ENCODE results near the gene DMXL1.
"Not testable (repeated sequence)": the region's sequence is repeated elsewhere in the genome, so short reads cannot be mapped to it uniquely, and the experiment has no call there.

Gene DMXL1

DNA sequence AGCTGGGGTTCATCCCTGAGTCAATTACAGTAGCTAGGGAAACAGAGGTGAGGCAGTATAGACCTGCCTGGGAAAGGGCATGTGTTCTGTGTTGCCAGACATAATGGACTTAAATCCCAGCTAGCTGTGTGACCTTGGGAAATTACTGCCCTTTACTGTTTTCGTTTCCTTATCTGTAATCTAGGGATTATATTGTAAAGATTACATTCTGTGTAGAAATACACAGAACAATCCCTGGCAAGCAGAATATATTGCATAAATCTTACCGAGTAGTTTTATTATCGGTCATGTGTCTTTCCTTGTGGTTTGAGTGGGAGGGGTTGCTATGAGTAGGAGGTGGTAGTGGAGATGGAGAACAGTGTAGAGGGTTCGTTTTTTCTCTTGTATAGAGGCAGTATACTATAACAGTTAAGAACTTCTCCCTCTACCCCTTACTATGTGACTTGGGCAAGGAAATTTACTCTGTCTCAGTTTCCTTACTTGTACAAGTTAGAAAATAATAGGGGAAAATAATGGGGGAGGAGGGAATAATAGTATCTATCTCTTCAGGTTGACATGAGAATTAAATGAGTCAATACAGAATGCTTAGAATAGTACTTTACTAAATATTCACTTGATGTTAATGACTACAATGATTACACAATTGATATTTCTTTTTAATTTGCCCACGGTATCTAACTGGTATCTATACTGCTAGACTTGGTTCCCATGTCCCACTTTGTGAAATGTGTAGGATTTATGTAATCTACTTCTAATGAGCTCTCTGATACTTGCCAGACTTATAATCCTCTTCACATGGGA, 7.1 kb upstream of the DMXL1 start:
- peak in 1 of 2 donors; percentile 22 for DNase-seq

DNA sequence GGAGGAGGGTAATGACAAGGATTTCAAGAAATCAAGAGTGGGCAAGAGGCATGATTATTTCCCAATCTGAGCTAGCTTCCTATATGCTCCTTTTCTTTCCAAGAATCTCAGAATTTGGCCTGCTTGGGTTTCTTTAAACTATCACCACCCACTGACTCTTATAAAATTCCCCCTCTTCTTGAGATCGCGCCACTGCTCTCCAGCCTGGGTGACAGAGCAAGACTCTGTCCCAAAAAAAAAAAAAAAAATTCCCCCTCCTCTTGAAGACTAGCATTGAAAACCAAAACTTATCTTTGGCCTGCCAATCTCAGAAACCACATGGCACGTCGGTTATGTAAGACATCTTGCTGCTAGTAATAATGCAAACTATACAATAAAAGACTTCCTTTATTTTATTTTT, 3.4 kb upstream of the DMXL1 start:
- DNase-seq, result no peak

DNA sequence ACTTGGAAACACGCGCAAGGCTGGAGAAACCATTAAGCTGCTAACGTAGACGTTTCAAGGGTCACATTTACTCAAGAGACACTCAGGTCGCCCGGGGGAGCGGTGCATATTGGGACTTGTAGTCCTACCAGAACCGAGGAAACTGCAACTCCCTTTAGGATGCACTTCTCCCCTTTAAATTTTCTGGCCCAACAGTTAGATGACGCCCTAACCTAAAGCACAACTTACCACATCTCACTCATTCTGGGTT, 384 bp upstream of the DMXL1 start:
- DNase-seq, result no peak

DNA sequence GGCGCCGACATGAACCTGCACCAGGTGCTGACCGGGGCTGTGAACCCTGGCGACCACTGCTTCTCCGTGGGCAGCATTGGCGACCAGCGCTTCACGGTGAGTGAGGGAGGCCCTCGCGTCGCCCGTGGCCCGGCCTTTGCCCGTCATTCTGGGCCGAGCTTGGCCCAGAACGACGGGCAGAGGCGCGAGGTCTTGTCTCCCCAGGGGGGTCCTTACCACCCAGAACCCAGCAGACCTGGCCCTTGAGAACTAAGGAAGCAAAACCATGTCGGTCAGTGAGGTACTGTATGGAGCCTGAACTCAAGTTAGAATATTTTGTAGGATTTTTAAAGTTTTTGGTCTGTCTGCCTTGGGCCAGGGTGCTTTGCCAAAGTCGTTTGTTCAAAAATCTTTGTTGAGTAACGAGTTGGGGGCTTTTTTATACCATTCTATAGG, 691 bp downstream of the DMXL1 start:
- peak in 1 of 2 donors; percentile 25 for DNase-seq

DNA sequence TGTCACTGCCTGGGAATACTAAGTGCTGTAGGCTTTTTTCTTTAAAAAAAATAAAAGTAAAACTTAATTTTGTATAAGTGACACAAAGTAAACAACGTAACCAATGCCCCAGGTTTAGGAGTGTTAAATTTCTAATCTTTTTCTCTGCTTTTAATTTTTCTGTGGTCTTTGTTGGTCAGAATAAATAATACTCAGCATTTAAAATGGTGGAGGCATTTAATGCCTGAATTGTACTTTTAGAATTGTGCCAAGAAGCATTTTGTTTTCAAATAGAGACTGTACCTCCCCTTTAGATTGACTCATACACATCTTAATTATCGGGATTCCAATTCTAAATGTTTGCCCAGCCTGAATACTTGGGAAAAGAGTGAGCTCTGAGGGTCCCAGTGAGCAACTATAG, 1.6 kb downstream of the DMXL1 start:
- DNase-seq, result no peak

DNA sequence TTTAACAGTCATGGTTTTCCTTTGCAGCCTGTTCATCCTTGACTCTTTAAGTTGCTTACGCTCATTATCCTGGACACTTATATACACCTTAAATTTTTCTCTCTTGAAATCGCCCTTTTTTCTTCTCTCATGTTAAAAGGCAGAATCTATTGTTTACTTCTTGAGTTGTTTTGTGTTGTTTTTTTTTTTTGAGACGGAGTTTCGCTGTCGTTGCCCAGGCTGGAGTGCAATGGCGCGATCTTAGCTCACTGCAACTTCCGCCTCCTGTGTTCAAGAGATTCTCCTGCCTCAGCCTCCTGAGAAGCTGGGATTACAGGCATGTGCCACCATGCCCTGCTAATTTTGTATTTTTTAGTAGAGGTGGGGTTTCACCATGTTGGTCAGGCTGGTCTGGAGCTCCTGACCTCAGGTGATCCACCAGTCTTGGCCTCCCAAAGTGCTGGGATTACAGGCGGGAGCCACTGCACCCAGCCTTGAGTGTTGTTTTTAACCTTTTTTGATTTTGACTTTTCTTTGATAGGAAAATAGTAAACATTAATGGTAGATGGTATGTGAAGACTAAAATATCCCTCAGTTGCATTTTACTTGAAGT, 3.0 kb downstream of the DMXL1 start:
- DNase-seq, result not testable (repeated sequence)

DNA sequence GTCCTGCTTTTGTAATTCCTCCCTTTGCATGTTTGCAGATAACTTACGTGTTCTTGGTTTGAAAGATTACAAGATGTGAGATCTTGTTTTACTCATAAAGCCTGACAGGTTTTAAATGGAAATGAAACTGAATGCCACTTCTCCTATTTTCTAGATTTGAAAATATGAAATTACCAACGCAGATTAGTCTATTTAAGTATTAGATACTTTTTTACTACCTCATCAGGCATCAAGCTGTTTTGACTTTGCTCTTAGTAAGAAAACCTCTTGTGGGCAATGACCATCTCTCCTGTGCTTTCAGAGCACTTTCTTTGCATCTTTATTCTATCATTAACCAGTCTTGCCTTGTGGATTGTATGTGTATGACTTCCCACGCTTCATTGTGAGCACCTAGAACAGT, 3.5 kb downstream of the DMXL1 start:
- DNase-seq, result no peak

DNA sequence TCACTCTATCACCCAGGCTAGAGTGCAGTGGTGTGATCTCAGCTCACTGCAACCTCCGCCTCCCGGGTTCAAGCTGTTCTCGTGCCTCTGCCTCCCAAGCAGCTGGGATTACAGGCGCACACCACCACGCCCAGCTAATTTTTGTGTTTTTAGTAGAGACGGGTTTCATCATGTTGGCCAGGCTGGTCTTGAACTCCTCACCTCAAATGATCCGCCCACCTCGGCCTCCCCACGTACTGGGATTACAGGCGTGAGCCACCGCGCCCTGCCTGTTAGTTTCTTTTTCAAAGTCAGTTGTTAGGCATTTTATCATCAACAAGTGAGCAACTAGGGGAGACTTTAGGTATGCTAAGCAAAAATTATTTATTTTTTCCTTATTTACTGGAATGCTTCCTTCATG, 4.4 kb downstream of the DMXL1 start:
- DNase-seq, result not testable (repeated sequence)

DNA sequence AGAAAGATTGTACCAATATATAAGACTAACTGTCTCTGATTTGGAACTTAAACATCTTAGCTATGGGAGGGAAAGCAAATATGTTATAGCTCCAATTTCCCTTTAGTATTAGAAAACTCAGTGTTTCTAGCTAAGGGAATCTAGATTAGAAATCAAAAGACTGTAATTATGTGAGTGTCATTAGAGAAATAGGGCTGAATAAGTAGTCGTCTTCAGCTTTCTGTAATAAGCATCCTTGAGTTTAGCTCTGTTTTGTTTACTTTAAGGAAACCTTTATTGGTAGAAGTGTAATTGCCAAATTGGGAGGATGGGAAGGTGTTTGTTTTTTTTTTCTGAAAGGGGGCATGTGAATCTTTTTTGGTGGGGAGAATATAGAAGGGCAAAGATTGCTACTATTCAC, 5.2 kb downstream of the DMXL1 start:
- no peak for DNase-seq

DNA sequence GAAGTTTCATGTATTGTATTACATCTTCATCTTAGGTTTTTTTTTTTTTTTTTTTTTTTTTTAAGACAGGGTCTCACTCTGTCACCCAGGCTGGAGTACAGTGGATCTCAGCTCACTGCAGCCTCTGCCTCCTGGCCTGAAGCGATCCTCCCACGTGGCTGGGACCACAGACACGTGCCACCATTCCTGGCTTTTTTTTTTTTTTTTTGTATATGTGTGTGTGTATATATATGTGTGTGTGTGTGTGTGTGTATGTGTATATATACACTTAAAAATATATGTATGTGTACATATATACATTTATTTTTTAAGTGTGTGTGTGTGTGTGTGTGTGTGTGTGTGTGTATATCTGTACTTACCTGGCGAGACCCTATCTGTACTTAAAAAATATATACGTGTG, 6.6 kb downstream of the DMXL1 start:
- DNase-seq, result no peak

DNA sequence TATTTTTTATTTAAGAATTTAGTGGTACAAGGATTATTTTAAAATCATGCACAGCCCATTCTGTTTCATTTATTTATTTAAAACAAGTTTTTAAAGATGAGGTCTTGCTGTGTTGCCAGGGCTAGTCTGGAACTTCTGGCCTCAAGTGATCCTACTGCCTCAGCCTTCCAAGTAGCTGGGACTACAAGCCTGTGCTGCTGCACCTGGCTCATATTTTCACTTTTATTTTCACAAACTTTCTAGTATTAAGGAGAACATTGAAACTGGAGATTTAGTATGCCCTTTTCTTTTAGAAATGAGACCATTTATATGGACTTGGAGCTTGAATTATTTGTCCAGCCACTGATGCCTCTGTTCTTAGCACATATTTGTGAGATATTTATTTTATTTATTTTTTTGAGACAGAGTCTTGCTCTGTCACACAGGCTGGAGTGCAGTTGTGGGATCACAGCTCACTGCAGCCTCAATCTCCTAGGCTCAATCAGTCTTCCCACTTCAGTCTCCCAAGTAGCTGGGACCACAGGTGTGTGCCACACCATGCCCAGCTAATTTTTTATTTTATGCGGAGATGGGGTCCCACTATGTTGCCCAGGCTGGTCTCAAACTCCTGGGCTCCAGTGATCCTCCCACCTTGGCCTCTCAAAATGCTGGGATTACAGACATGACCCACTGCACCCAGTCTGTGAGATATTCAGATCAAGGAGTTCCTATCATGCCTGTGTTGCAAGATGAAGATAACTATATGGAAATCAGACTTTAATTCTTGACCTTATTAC, 7.4 kb downstream of the DMXL1 start:
- DNase-seq, result no peak

DNA sequence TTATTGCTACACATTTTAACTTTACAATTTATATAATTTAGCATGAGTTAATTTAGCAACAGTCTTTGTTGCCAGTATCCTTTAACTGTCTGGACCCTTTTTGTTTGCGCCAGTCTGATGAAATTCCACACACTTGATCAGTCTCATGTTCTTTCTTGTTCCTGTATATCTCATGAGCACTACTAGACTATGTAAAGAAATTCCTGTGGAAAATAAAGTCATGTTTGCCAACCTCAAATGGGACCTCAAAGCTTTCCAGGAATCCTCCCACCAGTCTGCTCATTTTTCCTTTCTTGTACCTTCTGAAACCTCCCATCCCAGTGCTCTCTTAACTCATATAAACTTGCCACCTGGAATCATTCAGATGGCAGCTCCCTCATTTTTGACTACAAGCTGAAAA, 8.0 kb downstream of the DMXL1 start:
- no peak for DNase-seq

DNA sequence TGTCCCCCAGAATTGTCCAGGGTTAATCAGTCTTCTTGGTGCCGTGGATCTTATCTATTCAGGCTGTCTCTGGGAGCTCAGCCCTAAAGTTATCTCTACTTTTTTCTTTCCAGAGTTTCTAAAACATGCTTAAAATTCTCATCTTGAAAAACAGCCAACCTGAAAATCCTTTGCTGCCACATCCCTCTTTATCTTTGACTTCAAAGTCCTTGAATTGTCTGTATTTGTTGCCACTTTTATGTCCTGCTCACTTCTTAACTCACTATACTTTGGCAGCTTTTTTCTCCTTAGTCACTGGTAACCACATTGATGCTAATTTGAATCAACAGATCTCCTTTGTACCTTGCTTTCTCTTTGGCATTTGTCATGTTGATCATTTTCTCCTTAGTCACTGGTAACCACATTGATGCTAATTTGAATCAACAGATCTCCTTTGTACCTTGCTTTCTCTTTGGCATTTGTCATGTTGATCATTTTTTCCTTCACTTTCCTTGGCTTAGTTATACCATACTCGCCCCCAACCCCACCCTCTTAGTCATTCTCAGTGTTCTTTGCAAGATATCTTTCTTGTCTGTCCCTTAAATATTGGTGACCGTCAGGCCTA, 8.5 kb downstream of the DMXL1 start:
- peak in 1 of 2 donors; percentile 30 for DNase-seq

DNA sequence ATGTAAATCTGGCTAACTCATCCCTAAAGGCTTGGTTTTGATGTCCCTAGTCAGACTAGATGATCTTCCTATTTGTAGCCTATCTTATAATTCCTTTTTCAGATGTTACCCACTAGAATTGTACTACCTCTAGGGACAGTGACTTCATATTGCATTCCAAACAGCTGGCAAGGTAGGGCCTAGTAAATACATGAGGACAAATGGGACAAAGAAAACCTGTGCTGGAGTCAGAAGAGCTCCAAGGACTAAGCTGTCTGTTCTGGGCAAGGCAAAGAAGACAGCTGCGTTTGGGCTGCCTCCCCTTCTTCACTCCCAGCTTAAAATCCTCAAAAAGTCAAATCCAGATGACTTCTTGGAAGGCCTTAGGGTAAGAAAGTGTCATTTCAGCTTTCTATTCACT, 10.0 kb downstream of the DMXL1 start:
- DNase-seq, result no peak

DNA sequence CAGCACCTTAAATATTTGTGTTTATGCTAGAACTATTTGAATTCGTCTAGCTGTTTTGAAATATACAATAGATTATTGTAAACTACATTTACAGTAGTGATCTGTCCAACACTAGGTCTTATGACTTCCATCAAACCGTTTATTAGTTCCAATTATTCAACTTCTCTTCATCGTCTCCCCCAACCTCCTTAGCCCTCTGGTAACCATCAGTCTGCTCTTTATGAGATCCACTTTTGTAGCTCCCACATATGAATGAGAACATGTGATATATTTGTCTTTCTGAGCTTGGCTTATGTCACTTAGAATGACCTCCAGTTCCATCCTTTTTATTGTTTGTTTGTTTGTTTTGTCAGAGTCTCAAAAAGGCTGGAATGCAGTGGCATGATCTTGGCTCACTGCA, 11.8 kb downstream of the DMXL1 start:
- no peak for DNase-seq

DNA sequence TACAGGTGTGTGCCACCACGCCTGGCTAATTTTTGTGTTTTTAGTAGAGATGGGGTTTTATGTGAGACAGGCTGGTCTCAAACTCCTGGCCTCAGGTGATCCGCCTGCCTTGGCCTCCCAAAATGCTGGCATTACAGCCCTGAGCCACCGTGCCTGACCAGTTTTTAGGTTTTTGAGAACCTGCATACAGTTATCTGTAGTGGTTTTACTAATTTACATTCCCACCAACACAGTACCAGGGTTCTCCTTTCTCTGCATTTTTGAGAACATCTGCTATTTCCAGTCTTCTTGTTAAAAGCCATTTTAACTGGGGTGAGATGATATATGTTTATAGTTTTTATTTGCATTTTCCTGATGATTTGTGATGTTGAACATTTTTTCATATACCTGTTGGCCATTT, 12.8 kb downstream of the DMXL1 start:
- DNase-seq, result no peak

DNA sequence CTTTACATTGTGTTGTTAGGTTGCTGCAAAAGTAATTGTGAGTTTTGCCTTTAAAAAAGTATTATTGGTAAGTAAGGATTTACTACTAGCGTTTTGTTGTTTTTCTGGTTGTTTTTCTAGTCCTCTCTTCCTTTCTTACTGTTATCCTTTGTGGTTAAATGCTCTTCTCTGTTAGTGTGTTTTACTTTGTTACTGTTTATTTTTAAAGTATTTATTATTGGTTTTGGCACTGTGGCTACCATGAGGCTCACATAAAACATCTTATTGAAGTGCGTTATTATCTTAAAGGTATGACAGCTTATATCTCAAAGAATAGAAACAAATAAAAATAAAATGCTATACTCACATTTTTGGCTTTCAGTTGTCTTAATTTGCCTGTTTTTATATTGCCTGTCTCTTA, 17.6 kb downstream of the DMXL1 start:
- no peak for DNase-seq

DNA sequence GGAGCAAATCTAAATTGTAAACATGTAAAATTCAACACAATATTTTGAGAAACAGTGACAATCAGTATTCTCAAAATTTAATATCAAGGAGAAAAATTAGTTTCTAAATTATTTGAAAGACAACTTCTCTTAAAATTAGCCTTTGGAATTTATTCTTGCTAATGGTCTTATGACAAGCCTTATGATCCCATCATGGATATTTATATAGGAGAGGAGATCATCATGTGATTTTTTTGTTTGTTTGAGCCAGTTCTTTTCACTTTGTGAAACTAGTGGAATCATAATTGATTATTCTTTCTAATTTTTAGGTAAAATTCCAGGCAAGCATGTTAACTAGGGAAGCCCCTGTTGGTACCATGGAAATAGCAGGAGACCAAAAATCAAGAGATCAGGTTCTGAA, 24.7 kb downstream of the DMXL1 start:
- no peak for DNase-seq

DNA sequence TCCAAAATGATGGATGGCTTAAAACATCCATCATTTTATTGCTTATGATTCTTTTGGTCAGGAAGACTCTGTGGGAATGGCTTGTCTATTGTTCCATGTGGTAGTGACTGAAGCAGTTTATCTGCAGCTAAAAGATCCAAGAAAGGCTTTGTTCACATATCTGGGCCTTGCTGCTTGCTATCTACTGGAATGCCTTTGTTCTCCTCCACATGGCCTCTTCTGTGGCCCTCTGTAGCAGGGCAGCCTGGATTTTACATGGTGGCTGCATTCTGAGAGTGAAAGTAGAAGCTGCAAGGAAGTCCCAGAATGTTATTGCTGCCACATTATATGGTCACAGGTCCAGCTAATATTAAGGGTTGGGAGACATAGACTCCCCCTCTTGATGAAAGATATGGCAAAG, 35.1 kb downstream of the DMXL1 start:
- no peak for DNase-seq

DNA sequence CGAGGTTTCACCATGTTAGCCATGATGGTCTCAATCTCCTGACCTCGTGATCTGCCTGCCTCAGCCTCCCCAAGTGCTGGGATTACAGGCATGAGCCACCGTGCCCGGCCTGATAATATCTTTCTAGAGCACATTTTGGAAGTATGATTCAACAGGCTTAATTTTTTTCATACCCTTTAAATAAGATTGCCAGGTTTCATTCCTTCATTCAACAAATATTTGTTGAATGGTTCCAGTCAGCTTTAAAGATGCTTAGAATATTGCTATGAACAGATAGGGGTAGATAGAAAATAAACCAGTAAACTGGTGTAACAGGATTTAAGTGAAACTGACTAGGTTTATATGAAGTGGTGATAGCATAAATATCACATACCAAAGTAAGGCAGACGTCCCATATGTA, 41.3 kb downstream of the DMXL1 start:
- no peak for DNase-seq

DNA sequence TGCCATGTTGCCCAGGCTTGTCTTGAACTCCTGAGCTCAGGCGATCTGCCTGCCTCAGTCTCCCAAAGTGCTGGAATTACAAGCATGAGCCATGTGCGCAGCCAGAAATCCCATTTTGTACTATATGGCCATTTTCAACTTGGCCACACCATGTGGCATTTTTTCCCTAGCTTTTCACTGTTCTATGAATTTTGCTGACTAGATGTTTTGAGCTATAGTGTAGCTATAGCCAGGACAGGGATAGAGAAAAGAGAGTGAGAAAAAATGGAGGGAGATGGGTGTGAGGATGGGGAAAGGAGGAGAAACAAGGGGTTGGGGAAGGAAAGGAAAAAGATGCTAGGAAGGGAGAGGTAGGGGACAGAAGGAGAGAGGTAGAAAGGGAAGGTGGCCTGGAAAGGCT, 46.4 kb downstream of the DMXL1 start:
- no peak for DNase-seq

DNA sequence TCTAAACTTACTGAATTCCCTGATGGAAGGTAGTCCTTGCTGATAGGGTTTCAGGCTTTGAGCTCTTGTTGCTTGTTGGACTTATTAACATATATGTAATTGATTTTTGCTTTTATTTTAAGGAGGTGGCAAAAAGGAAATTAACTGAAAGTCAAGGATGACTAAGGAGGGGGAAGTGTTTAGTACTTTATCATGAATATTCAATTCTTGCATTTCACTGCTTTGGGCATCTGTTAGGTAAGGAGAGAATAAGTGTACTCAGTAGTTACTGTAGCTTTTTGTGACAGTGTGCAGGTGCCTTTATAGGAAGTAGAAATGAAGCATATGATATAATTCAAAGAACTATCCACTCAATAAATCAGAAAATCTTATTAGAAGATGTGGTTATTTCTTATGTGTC, 47.1 kb downstream of the DMXL1 start:
- DNase-seq, result no peak

DNA sequence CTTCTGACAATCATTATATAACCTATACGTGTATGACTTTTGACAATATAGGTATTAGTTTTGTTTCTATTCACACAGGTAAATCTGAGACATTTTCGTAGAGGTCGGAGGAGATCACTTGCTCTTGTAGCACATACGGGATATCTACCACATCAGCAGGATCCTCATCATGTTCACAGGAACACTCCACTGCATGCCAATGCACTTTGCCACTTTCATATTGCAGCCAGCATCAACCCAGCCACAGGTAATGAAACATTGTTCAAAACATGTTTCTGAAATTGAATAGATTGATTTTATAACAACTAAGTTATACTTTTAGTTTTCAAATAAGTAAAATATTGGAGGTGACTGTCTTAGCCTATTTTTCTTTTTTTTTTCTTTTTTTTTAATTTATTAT, 50.0 kb downstream of the DMXL1 start:
- DNase-seq, result no peak

DNA sequence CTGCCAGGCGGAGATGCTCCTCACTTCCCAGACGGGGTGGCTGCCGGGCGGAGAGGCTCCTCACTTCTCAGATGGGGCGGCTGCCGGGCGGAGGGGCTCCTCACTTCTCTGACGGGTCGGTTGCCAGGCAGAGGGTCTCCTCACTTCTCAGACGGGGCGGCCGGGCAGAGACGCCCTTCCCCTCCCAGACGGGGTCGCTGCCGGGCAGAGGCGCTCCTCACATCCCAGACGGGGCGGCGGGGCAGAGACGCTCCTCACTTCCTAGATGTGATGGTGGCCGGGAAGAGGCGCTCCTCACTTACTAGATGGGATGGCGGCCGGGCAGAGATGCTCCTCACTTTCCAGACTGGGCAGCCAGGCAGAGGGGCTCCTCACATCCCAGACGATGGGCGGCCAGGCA, 51.6 kb downstream of the DMXL1 start:
- DNase-seq, result not testable (repeated sequence)
